AG09309 (cell line): ENCODE results near the gene ARHGEF11.

Experiments used
- DNase-seq: peaks from one replicate; pipeline ENCODE4 v3.0.0-alpha.2; 2010; ENCODE audit warnings: low read depth
- H3K4me3 ChIP-seq: 2 replicates; pipeline ENCODE4 v1.5.1; 2011; ENCODE audit warnings: mild to moderate bottlenecking, low read depth, low read length, moderate library complexity; ENCODE audit not compliant: control insufficient read depth
- CTCF ChIP-seq: IDR thresholded peaks from 2 replicates; pipeline ENCODE4 v1.5.1; 2011; ENCODE audit warnings: mild to moderate bottlenecking, low read depth, low read length, inconsistent platforms; ENCODE audit not compliant: insufficient read depth, control insufficient read depth; ENCODE audit errors: missing control alignments

Gene ARHGEF11

DNA sequence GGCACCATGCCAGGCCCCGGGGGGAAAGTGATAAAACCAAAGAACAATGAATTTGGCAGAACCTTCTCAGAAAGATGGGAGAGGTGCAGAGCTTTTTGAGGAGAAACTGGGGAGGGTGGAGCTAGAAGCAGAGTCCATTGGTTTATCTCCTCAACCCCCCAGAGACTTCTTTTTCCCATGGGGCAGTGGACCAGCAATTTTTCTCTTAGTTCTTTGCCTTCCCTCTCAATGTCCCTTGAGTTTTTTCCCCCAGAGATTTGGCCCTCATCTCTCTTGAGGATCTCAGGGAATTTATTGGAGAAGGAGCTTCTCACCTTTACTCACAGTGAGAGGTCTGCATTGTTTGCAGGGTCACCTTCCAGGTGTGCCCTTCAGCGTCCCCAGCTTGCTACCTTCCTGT is 5.3 kb upstream of the ARHGEF11 start:
- no peak for DNase-seq
- no peak for TF ChIP-seq CTCF
- H3K4me3 ChIP-seq, result no peak overlapping the region

DNA sequence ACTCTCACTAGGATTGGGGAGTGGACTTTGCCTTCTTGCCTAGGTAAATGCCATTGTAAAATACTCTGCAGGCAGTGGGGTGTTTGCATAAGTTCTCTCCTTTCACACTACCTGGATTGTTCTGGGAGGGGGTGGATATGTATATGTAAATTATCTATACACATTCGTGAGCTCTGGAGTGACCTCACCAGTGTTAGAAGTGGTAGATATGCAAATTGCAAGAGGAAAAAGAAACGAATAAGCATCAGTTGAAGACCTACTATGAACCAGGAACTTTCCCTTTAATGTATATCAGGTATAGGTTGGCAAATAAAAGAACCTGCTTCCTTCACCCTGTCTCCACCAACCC is 1.5 kb upstream of the ARHGEF11 start:
- H3K4me3 ChIP-seq, result no peak overlapping the region
- TF ChIP-seq CTCF, result no peak
- DNase-seq, result no peak

DNA sequence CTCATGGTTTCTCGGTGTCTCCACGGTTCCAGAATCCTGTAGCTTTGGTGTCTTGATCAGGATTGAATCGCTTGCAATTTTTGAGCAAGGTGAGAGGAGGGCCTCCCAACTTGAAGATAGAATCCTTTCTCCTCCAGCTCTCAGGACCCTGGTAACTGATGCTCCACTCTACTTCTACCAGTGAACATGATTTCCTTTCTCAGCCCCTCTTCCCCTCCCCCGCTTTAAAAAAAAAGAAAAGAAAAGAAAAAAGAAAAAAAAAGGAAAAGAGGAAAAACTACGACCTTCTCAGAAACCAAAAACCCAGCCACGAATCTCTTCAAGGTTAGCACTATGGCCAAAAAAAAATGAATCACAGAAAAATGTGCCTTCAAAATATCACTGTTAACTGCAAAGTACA is 1.2 kb downstream of the ARHGEF11 start:
- no peak for DNase-seq
- H3K4me3 ChIP-seq, result peak overlapping the region; percentile 76
- TF ChIP-seq CTCF, result no peak

DNA sequence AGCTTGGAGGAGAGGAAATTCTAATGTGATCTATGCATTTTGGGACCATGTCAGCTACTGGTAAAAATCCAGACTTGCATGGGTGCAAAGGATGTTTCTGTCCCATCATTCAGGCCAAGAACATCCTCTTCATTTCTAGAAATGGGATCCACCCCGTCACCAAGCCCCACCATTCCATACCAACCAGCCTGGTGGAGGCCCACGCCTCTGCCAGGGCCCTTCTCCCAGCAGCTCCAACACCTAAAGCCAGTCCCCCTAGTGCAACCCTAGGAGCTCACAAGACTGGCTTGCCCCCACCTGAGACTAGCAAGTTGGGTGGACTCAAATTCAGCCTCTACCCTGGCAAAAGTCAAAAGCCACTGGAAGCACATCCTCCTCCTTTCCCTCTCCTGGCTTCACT is 1.9 kb downstream of the ARHGEF11 start:
- no peak for TF ChIP-seq CTCF
- peak overlapping the region; percentile 76 for H3K4me3 ChIP-seq
- DNase-seq, result no peak

GRCh38 chr1:157042846-157043245 is 2.7 kb downstream of the ARHGEF11 start:
- no peak for TF ChIP-seq CTCF
- no peak for DNase-seq
- peak overlapping the region; percentile 1 for H3K4me3 ChIP-seq

- no peak overlapping the region for H3K4me3 ChIP-seq
- no peak for DNase-seq
- no peak for TF ChIP-seq CTCF
Observed at GRCh38 chr1:157040802-157041201, 4.7 kb downstream of the ARHGEF11 start.

DNA sequence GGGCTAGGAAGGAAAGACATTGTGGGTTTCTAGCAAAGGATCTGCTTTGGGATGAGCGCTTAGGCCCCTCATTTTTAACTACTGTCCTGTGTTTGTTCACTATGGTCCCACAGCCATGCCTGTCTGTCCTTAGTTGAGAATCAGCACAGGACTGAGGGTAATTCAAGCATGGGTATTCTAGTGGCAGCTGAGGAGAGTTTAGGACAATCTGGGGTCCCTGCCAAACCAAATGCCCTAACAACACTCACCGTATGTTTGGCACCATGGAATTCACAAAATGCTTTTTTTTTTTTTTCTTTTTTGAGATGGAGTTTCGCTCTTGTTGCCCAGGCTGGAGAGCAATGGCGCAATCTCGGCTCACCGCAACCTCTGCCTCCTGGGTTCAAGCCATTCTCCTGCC is 10.4 kb downstream of the ARHGEF11 start:
- TF ChIP-seq CTCF, result no peak
- no peak overlapping the region for H3K4me3 ChIP-seq
- DNase-seq, result no peak
